Osteoblast (primary cell): ENCODE results near the gene GLI1. TPM values are rescaled to one million over a fixed set of nuclear protein-coding genes. Genes with fewer than 3 reads are reported as not detected.
"Not testable (repeated sequence)": the region's sequence is repeated elsewhere in the genome, so short reads cannot be mapped to it uniquely, and the experiment has no call there.

Experiments used
- DNase-seq: peaks from one replicate; pipeline ENCODE4 v3.0.0; 2011; ENCODE audit warnings: low spot score, mixed read lengths; ENCODE audit not compliant: insufficient read length; ENCODE audit errors: missing footprints
- H2AFZ ChIP-seq: 2 replicates; pipeline ENCODE4 v1.6.0; 2011; ENCODE audit warnings: mild to moderate bottlenecking, low read length
- H3K27ac ChIP-seq: 2 replicates; pipeline ENCODE4 v1.5.1; 2011; ENCODE audit warnings: mild to moderate bottlenecking, low read depth, low read length, moderate library complexity
- H3K27me3 ChIP-seq: 2 replicates; pipeline ENCODE4 v1.6.0; 2012; ENCODE audit warnings: mild to moderate bottlenecking, control low read depth, inconsistent platforms, low read length, moderate library complexity; ENCODE audit not compliant: insufficient read depth
- H3K36me3 ChIP-seq: 2 replicates; pipeline ENCODE4 v1.5.1; 2011; ENCODE audit warnings: mild to moderate bottlenecking, low read length, control low read depth, moderate library complexity; ENCODE audit not compliant: insufficient read depth
- H3K4me1 ChIP-seq: 2 replicates; pipeline ENCODE4 v1.5.1; 2011; ENCODE audit warnings: mild to moderate bottlenecking, low read length, control low read depth, moderate library complexity; ENCODE audit not compliant: insufficient read depth
- H3K4me2 ChIP-seq: 2 replicates; pipeline ENCODE4 v1.6.0; 2011; ENCODE audit warnings: mild to moderate bottlenecking, low read length; ENCODE audit not compliant: insufficient read depth
- H3K4me3 ChIP-seq: fragments of 200-600 bp; sonication (generic); 3 replicates; pipeline ENCODE4 v1.5.1; 2012; ENCODE audit warnings: mild to moderate bottlenecking, low read length, inconsistent platforms; ENCODE audit not compliant: insufficient read depth
- H3K79me2 ChIP-seq: 2 replicates; pipeline ENCODE4 v1.6.0; 2012; ENCODE audit warnings: mild to moderate bottlenecking, low read length, control low read depth, inconsistent platforms; ENCODE audit not compliant: insufficient read depth
- H3K9me3 ChIP-seq: 2 replicates; pipeline ENCODE4 v1.5.1; 2011; ENCODE audit warnings: low read depth, low read length, control low read depth
- H4K20me1 ChIP-seq: 2 replicates; pipeline ENCODE4 v1.6.0; 2012; ENCODE audit warnings: mild to moderate bottlenecking, low read length, control low read depth; ENCODE audit not compliant: insufficient read depth
- CTCF ChIP-seq: IDR thresholded peaks from 2 replicates; pipeline ENCODE4 v1.5.1; 2011; ENCODE audit warnings: mild to moderate bottlenecking, low read depth, low read length, moderate library complexity; ENCODE audit errors: extremely low read depth
- total RNA-seq: library from RNA; depleted of rRNA; stranded (reverse); fragments of >200 nt; gene quantifications from 2 replicates; pipeline ENCODE4 v1.2.3, GENCODE V29; 2012

GLI1 gene
- total RNA-seq, 1 donor, result 0.36 TPM

GRCh38 chr12:57435293-57435692, 24.3 kb upstream of the GLI1 start:
- Histone ChIP-seq H2AFZ (peak overlapping the region; percentile 62), H3K27me3 (no peaks in the 10 kb centered on the region), H3K9me3 (no peaks in the 10 kb centered on the region), H3K79me2 (peaks cover 3% of the 10 kb centered on the region), H3K4me3 (no peak overlapping the region), H4K20me1 (no peaks in the 10 kb centered on the region), H3K27ac (no peak overlapping the region), H3K36me3 (no peaks in the 10 kb centered on the region), H3K4me2 (no peak overlapping the region), H3K4me1 (peaks cover 4% of the 10 kb centered on the region)
- no peak for TF ChIP-seq CTCF
- no peak for DNase-seq

GRCh38 chr12:57438400-57438799, 21.2 kb upstream of the GLI1 start:
- Histone ChIP-seq H3K9me3 (no peaks in the 10 kb centered on the region), H3K4me2 (no peak overlapping the region), H3K79me2 (no peaks in the 10 kb centered on the region), H3K36me3 (no peaks in the 10 kb centered on the region), H3K27me3 (no peaks in the 10 kb centered on the region), H3K27ac (no peak overlapping the region), H3K4me1 (no peaks in the 10 kb centered on the region), H2AFZ (no peak overlapping the region), H3K4me3 (no peak overlapping the region), H4K20me1 (no peaks in the 10 kb centered on the region)
- no peak for DNase-seq
- no peak for TF ChIP-seq CTCF

- H4K20me1 ChIP-seq, result no peaks in the 10 kb centered on the region
- TF ChIP-seq CTCF, result no peak
- DNase-seq, result no peak
- H3K79me2 ChIP-seq, result no peaks in the 10 kb centered on the region
- no peaks in the 10 kb centered on the region for H3K27me3 ChIP-seq
- no peaks in the 10 kb centered on the region for H3K9me3 ChIP-seq
- H3K4me3 ChIP-seq, result no peak overlapping the region
- H3K36me3 ChIP-seq, result no peaks in the 10 kb centered on the region
- no peaks in the 10 kb centered on the region for H3K4me1 ChIP-seq
- no peak overlapping the region for H3K27ac ChIP-seq
- no peak overlapping the region for H2AFZ ChIP-seq
- H3K4me2 ChIP-seq, result no peak overlapping the region
Measured at GRCh38 chr12:57439762-57440266, 19.8 kb upstream of the GLI1 start.

GRCh38 chr12:57441393-57441792, 18.2 kb upstream of the GLI1 start:
- not testable (repeated sequence) for H3K4me1 ChIP-seq, H3K4me2 ChIP-seq, H3K27me3 ChIP-seq, H3K4me3 ChIP-seq, H3K27ac ChIP-seq, H2AFZ ChIP-seq, H3K79me2 ChIP-seq, H4K20me1 ChIP-seq, H3K9me3 ChIP-seq, H3K36me3 ChIP-seq, DNase-seq
